GM21529 (cell line): ENCODE results near the gene BAHD1.

Experiments
- ATAC-seq: cut with Tn5 transposase; IDR thresholded peaks from one replicate; pipeline ENCODE4 v1.9.1; 2021; ENCODE audit not compliant: unreplicated experiment

The BAHD1 gene

GRCh38 chr15:40421246-40422157 is 19.3 kb upstream of the BAHD1 start:
- peak; percentile 82 for ATAC-seq

- no peak for ATAC-seq
Observed at GRCh38 chr15:40424483-40425115, 16.2 kb upstream of the BAHD1 start.

GRCh38 chr15:40425681-40426080 is 15.1 kb upstream of the BAHD1 start:
- ATAC-seq: no peak

- ATAC-seq: no peak
Observed at GRCh38 chr15:40427188-40427587, 13.6 kb upstream of the BAHD1 start.

- no peak for ATAC-seq
Observed at GRCh38 chr15:40428185-40428584, 12.6 kb upstream of the BAHD1 start.

- no peak for ATAC-seq
Observed at GRCh38 chr15:40429068-40429710, 11.6 kb upstream of the BAHD1 start.

- ATAC-seq: no peak
Observed at GRCh38 chr15:40430271-40430805, 10.4 kb upstream of the BAHD1 start.

- ATAC-seq: no peak
Observed at GRCh38 chr15:40435023-40435709, 5.6 kb upstream of the BAHD1 start.

GRCh38 chr15:40435710-40436089 is 5.1 kb upstream of the BAHD1 start:
- no peak for ATAC-seq

- ATAC-seq: no peak
Observed at GRCh38 chr15:40436116-40436891, 4.4 kb upstream of the BAHD1 start.

- ATAC-seq: no peak
Observed at GRCh38 chr15:40436892-40437751, 3.6 kb upstream of the BAHD1 start.

- ATAC-seq: no peak
Observed at GRCh38 chr15:40437752-40438687, 2.7 kb upstream of the BAHD1 start.

GRCh38 chr15:40438712-40439111 is 2.0 kb upstream of the BAHD1 start:
- no peak for ATAC-seq

GRCh38 chr15:40439461-40439959 is 1.2 kb upstream of the BAHD1 start:
- no peak for ATAC-seq

GRCh38 chr15:40439960-40440742 is 602 bp upstream of the BAHD1 start:
- ATAC-seq: no peak

- ATAC-seq: peak; percentile 5
Observed at GRCh38 chr15:40441565-40442531, 1.1 kb downstream of the BAHD1 start.
